ENCODE measurements around the gene GCC2.
"Not testable (repeated sequence)": the region's sequence is repeated elsewhere in the genome, so short reads cannot be mapped to it uniquely, and the experiment has no call there.

GCC2 gene

DNA sequence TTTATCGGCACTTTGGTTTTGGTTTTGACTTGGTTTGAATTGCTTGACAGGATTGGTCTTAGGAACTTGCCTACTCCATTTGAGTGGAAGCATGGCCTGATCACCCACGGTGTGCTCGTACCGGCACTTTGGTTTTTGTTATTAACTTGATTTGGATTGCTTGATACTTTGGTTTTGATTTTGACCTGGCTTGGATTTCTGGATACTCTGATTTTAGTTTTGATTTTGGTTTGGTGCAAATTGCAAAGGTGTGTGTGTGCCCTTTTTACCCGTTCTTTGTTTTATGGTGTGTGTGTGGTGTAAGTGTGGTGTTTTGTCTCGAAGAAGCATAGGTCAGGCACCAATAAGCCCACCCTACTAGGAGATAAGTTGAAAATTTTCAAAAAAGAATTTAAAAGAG lies 75.7 kb downstream of the GCC2 start:
- DNase-seq (ENCODE audit: low read depth in 2 of 2), result not testable (repeated sequence)

DNA sequence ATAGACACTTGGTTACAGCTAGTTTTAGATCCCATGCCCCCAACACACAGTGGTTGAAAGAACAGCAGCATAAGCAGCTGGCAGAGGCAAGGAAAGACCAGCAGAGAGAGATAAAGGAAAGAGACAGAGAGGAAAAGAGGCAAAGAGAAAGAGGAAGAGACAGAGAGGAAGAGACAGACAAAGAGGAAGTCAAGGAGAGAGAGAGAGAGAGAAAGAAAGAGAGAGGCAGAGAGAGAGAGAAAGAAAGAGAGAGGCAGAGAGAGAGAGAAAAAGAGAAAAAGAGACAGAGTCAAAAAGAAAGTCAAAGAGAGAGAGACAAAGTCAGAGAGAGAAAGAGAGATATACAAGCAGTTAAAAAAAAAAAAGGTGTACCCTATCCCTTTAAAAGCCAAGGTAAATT lies 76.3 kb downstream of the GCC2 start:
- not testable (repeated sequence) for DNase-seq (ENCODE audit: low read depth in 2 of 2)

DNA sequence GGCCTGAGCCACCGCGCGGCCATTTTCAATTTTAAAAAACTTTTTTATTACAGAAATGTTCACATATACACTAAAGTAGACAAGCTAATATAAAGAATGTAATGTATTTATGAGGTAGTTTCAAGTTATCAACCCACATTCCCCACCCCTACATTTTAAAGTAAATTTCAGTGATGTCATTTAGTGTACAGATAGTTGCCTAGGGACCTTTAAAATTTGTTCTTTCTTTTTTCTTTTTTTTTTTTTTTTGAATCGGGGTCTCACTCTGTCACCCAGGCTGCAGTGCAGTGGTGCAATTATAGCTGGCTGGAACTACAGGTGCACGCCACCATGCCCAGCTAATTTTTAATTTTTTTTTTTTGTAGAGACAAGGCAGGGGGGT lies 82.7 kb downstream of the GCC2 start:
- DNase-seq (ENCODE audit: low read depth in 2 of 2), result no peak

DNA sequence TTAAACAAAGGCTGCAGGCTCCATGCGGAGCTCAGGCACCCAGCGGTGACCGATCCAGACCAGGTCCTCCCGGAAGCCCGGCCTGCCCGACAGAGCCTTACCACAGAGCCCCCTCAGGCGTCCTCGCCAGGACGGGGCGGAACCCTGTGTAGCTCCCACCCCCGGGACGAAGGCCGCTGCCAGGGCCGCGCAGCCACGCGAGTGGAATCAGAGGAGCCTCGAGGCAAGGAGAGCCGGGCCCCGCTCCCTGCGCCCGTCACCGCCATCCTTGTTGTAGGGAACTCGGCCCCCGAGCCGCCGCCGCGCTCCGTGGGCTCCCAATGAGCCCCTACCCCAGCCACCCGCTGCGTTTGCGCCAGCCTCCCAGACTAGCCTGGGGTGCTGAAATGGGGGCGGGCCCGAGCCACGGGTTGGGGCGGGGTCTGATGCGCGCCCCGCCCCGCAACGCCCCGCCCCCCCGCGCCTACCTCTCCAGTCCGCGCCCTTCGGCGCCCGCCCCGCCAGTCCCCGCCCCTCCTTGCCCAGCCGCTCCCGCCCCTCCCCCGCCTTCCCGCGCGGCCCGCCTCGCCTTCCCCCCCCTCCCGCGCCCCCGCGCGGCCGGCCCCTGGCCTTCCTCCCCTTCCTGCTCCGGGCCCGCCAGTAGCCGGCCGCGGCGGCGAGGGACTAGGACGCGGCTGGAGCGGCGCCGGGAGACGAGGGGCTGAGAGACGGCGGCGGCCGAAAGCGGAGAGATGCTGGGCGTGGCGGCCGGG lies 85.0 kb downstream of the GCC2 start, which contains the start of gene LIMS1:
Gene LIMS1, plus strand, starts transcription at position 639 of the 752 bp plus-strand sequence. Its CDS starts 93 bp downstream, at position 732.
- DNase-seq (ENCODE audit: low read depth in 2 of 2), result peak; percentile 83 to 92

DNA sequence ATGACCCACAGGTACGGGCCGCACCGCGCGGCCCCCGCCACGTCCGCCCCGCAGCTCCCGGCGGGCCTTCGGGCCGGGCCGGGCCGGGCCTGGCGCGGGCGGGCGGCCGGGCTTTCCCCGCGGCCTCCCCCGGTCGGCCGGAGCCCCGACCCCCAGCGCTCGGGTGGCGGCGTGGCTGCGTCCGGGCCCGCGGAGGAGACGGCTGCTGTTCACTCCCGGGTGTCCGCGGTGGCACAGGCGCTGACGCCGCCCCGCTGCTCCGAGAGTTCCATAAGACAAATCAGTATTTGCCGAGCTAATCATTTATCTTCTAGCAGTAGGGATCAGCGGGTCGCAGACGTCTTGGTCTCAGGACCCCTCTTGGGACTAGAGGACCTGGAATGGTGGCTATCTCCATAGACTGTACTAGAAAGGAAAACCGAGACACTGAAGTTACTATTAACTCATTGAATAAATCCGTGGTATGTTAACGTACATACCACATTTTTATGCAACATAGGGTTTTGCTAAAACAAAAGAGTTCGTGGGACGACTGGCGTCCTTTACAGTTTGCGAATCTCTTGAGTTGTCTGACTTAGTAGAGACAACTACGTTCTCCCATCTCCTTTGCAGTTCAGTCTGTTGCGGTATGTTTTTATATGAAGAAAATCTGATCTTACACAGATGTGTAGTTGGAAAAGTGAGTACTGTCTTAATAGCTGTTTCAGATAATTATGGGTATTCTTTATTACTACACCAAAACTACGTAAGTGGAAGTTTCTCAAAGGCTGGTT lies 85.8 kb downstream of the GCC2 start:
- DNase-seq (ENCODE audit: low read depth in 2 of 2), result peak; percentile 8 to 33

DNA sequence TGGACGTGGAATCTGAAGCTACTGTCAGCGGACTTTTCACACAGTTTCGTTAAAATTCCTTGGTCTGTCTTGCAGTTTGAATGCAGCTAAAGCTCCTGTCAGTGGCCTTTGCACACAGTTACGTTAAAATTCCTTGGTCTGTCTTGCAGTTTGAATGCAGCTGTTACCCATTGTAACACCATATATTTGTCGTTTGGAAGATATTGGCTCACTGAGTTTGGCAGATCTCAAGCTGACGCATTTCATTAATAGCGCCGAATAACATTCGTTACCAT lies 86.3 kb downstream of the GCC2 start:
- DNase-seq (ENCODE audit: low read depth in 2 of 2), result no peak

DNA sequence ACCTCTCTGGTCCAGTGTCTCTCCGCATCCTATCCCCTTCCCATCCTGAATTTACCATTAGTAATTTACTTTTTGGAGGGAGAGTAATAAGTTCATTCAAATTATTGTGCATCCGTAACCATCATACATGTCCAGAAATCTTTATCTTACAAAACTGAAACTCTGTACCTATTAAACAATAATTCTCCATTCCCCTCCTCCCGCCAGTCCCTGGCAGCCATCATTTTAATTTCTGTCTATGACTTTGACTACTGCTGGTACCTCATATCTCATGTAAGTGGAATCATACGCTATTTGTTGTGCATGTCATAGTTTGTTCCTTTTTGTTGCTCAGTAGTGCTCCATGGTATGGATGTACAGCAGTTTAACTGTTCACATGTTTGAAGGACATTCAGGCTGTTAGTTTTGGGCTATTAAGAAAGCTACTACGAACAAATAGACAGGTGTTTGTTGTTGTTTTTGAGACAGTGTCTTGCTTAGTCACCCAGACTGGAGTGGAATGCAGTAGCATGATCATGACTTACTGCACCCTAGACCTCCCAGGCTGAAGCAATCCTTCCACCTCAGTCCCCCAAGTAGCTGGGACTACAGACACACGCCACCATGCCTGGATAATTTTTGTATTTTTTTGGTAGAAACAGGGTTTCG lies 87.3 kb downstream of the GCC2 start:
- DNase-seq (ENCODE audit: low read depth in 2 of 2), result no peak

DNA sequence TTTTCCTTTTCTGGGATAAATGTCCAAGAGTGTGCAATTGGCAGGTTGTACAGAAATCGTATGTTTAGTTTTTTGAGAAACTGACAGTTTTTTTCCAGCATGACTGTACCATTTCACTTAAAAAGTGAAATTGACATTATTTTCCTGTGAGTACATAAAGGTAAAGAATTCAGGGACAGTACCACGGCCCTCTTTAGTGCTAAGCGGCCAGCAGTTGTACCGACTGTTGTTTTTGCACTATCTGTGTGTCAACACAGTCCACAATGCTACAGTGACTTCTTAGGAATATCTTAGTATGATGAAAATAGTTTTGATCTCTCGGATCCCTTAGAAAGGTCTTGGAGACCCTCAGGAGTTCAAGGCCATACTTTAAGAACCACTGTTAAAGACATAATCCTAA lies 87.9 kb downstream of the GCC2 start:
- DNase-seq (ENCODE audit: low read depth in 2 of 2), result no peak

DNA sequence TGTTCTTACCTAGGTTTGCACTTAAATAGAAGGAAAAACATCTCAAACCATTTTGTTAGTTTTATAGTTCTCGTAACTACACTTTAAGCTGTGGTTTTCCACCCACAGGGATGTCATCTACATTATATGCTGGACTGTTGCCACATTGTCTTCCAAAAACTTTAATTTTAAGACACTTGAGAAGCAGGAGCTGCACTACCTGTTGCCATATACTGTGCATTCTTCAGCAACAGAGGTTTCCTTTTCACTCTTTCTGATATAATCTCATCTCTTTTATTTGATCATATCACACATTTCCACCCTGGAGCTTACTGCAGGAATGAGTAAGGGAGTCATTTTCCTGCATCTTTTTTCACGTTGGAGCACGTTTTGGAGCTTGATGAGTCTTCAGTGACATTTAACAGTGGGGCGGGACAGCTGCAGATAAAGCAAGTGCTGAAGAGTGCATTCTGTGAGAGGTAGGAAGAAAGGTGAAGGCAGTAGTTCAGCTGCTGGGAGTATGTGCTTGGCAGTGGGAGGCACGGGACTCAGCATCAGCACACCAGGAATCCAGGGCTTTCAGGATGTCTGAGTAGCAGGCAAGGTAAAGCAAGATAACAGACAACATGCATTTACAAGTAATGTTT lies 89.1 kb downstream of the GCC2 start:
- DNase-seq (ENCODE audit: low read depth in 2 of 2), result no peak

DNA sequence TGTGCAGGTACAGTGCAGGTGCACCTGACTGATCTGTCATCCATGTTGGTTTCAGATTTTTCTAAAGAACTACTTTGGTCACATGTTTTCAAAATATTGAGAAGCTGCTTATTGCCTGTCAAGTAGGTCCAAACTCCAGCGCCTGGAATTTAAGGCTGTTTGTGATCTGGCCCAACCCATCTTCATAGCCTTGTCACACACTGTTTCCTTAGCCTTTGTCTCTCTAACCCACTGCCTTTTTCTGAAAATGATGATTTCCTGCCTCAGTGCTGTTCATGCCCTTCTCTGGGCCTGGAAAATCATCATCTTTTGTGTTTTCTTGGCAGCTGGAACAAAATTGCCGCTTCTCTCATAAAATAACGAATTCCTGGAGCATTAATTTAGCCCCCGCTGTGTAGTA lies 92.4 kb downstream of the GCC2 start:
- no peak for DNase-seq (ENCODE audit: low read depth in 2 of 2)

DNA sequence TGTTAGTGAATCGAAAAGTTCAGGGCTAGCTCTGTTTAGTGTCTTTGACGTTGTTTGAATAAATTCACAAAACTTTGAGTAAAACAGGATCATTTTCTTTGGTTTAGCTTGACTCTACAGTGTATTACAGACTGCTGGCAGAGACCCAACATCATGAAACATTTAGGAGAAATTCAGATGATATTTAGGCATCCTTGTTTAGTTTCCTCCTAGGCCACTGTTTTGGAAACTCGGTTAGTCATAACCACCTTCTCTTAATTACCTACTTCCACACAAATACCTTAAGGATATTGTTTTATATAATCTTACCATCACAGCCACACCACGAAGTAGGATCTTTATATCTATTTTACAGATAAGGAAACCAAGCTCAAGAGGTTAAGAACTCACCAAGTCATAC lies 93.1 kb downstream of the GCC2 start:
- DNase-seq (ENCODE audit: low read depth in 2 of 2), result no peak

DNA sequence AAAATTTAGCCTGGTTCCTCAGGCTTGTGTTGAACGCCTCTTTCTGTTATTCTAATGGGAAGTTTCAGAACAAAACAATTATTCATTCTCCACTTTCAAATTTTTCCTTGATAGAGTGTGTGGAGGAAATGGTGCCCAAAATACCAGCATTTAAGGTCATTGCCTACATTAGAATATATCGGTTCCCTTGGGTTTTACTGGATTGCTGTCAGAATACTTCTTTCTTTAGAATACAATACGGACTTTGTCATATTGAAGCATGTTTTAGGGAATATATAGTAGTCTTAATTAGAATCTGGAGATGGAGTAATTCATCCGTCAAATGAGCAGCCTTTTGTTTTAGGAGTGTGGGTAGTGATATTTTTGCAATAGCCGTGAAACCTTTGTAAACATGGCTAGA lies 98.6 kb downstream of the GCC2 start:
- no peak for DNase-seq (ENCODE audit: low read depth in 2 of 2)

DNA sequence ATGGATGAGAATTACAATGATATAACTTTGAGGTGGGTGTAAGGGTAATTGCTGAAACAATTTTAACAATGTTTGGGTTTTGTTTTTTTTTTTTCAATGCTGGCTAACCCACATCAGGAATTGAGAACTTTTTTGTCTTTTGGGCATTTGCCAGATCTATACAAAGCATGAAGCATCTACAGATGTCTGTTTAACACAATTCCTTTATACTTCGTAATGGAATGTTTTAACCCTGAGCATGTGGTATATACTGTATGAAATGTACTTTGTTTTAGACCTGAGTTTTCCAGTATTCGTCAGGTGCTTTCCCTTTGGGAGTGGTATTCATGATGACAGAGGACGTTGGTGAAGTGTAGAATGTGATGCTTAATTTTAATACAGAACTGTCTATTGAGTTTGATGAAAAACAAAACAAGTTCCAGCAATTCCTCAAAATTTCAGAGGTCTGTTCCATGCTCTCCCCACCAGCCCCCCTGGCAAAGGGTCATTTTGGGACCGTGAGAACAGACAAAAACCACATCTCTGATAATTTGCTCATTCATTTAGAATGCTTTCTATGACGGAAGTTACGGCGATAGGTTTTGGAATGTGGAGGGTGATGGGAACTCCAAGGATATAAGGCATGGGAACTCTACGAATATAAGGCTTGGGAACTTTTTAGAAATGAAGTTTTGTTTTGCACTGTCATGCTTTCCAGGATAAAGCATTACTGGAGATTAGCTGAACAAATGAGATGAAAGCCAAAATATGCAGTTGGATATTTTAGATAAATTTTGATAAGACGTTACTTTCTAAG lies 99.4 kb downstream of the GCC2 start:
- DNase-seq (ENCODE audit: low read depth in 2 of 2), result no peak

DNA sequence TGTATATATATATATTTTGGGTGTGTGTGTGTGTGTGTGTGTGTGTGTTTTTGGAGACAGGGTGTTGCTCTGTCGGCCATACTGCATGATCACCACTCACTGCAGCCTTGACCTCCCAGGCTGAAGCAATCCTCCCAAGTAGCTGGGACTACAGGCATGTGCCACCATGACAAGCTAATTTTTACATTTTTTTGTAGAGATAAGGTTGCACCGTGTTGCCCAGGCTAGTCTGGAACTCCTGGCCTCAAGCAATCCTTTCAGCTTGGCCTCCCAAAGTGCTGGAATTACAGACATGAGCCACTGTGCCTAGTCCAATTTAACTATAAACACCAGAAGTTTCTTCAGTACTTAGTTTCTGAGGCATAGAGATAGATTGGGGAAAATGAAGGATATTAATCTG lies 103.6 kb downstream of the GCC2 start:
- no peak for DNase-seq (ENCODE audit: low read depth in 2 of 2)

DNA sequence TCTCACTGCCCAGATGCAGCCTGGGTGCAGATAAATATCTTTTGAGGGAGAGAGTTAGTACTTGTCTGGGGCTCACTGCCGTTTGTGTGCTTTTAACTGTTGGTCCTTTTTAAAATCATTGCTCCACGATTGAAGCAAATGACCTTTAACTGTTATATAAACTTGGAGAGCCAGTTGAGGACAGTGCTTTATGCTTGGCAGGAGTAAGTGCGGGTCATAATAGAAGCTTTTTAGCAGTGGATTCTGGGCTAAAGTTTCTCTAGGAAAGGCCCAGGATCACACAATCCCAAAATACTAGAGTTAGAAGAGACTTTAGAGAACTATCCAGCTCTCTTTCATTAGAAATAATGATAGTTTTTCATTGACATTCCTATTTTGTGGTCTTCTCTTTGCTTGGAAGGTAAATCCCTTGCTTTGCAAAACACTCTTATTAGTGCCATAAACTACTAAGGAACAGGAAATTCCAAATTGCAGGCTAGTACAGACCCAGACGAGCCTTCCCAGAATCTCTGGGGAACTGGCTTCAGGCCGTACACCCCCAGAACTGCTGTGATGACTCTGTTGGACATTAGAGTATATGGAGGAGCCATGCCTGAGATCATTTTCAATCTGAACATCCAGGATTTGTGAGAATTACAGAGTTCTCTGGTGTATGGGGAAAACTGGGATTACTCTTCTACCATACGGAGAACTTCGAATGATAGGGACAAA lies 104.4 kb downstream of the GCC2 start:
- no peak for DNase-seq (ENCODE audit: low read depth in 2 of 2)

DNA sequence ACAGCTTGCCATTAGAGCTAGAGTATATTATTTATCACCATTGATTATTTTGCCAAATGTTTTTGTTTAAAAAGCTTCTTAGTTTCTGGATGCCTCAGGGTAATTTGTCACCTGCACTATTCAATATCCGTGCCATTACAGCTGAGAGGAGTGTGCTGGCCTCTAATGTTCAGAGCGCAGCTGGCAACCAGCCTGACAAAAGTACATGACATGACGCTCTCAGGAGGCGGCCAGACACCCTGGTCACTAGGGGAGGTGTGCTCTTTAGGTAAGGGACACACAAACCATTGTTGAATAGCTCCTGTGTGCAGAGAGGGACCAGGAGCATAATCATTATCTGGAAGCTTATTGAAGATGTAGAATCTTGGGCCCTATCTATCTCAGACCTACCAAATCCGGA lies 105.5 kb downstream of the GCC2 start:
- DNase-seq (ENCODE audit: low read depth in 2 of 2), result no peak

DNA sequence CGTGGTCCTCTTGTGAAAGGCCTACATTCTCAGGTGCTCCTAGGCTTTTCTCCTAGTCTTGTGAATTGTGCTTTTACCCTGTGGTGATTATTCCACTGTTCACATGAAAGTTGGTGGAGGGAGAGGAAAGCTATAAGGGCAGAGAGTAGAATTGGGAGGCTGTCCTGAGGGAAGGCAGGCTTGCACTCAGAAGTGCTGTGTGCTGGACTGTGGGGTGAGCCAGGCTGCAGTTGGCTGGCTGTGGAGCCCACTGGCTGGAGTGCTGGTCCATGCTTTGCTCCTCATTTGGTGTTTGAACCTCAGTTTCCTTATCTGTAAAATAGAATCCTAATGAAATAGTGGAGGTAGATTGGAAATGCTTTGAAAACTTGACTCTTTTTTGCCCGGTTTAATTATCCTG lies 106.6 kb downstream of the GCC2 start:
- no peak for DNase-seq (ENCODE audit: low read depth in 2 of 2)

DNA sequence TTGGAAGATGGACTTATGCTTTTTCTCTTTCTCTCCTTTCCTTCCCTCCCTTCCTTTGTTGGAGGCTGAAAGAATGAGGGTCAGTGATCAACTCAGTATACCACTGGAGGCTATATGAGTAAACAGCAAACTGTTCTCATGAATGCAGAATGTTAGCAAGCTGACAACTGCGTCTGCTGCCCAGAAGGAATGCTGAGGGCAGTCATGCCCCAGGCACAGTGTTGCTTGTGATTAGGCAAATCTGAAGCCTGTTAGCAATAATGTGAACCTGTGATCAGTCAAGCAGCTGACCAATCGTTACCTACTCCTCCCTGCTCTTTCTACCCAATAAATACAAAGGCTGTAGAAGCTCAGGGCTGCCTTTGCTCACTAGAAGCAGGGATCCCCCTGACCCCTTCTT lies 107.6 kb downstream of the GCC2 start:
- not testable (repeated sequence) for DNase-seq (ENCODE audit: low read depth in 2 of 2)
